Measurements from ENCODE around the gene KCNN1.
"Not testable (repeated sequence)": the region's sequence is repeated elsewhere in the genome, so short reads cannot be mapped to it uniquely, and the experiment has no call there.

GRCh38 chr19:18031401-18031800 is 64.5 kb downstream of the KCNN1 start:
- TF ChIP-seq CTCF, EZH2, EZH2phosphoT487 (IDR thresholded peaks at IDR 0.05): not testable (repeated sequence)
